HepG2 (cell line): ENCODE measurements around the gene CAB39. TPM values are rescaled to one million over a fixed set of nuclear protein-coding genes. Genes with fewer than 3 reads are reported as not detected.
A peak's percentile ranks its signal among the peaks of the same experiment; 100 is the strongest.

Source experiments
- ATAC-seq: fragments of 200-7000 bp; cut with Tn5 transposase; 3 replicates; pipeline ENCODE4 v1.9.1; 2020; ENCODE audit warnings: mild to moderate bottlenecking, moderate library complexity
- BruUV-seq: library from RNA; stranded (reverse); fragments of 400-500 nt; replicated peaks from 2 replicates; lab custom pipeline; 2021; lab: Mats Ljungman, UMichigan
- CTCF ChIA-PET: fragments of 300-600 bp; formaldehyde crosslinking; extraction: SDS; loops from one replicate; lab custom pipeline; 2021; ENCODE audit warnings: low total read pairs, inconsistent platforms, low intra/inter-chr PET ratio; lab: Yijun Ruan, JAX
- POLR2A ChIA-PET: fragments of 350-600 bp; sonication (Branson Sonifier 250); formaldehyde crosslinking; loops from one replicate; lab custom pipeline; 2020; ENCODE audit warnings: antibody characterized with exemption, inconsistent platforms; lab: Yijun Ruan, JAX
- DNase-seq: peaks from one replicate; pipeline ENCODE4 v3.0.0-alpha.2; 2015; ENCODE audit warnings: low spot score
- FAIRE-seq: peaks from 3 replicates; lab custom pipeline; 2011; peaks lifted over from hg19 to GRCh38; lab: Jason Lieb, UNC
- H2AFZ ChIP-seq: one replicate; pipeline ENCODE4 v1.6.1; 2011; ENCODE audit warnings: low read length, inconsistent platforms
- H3K27ac ChIP-seq: fragments of 300-600 bp; 3 replicates; pipeline ENCODE4 v1.8.0; 2011; ENCODE audit warnings: mixed run types, mild to moderate bottlenecking, mixed read lengths, low read length, inconsistent platforms; ENCODE audit not compliant: insufficient read depth; ENCODE audit errors: extremely low read length
- H3K27me3 ChIP-seq, 2 experiments: fragments of 200-600 bp in 1 of 2; 2 replicates in 1 of 2; 3 replicates in 1 of 2; pipeline versions ENCODE4 v1.6.0 to v1.8.0; 2011; ENCODE audit warnings: low read length in 2 of 2, mild to moderate bottlenecking in 2 of 2, moderate library complexity in 2 of 2, inconsistent platforms in 1 of 2; ENCODE audit not compliant: insufficient read depth in 2 of 2, control insufficient read depth in 1 of 2
- H3K36me3 ChIP-seq, 2 experiments: fragments of 200-600 bp in 1 of 2; replicated peaks in 1 of 2; 2 replicates in 1 of 2; 3 replicates in 1 of 2; pipeline versions ENCODE4 v1.5.1 to v1.8.0; 2011; ENCODE audit warnings: low read length in 2 of 2, inconsistent platforms in 1 of 2; ENCODE audit not compliant: insufficient read depth in 2 of 2, control insufficient read depth in 1 of 2
- H3K4me1 ChIP-seq: 2 replicates; pipeline ENCODE4 v1.5.1; 2012; ENCODE audit warnings: low read length, inconsistent platforms; ENCODE audit not compliant: insufficient read depth
- H3K4me2 ChIP-seq: 2 replicates; pipeline ENCODE4 v1.6.0; 2011; ENCODE audit warnings: low read depth, low read length, inconsistent platforms
- H3K4me3 ChIP-seq, 3 experiments: fragments of 200-600 bp in 1 of 3; sonication (generic), shearing (Covaris generic) in 1 of 3; replicated peaks in 1 of 3; 2 replicates each; pipeline ENCODE4 v1.5.1; 2011 to 2016; ENCODE audit warnings: low read length in 3 of 3, inconsistent platforms in 2 of 3, low read depth in 2 of 3, mild to moderate bottlenecking in 2 of 3, control low read depth in 1 of 3, mixed read lengths in 1 of 3; ENCODE audit not compliant: insufficient read depth in 1 of 3
- H3K79me2 ChIP-seq: one replicate; pipeline ENCODE4 v1.6.1; 2011; ENCODE audit warnings: low read length, inconsistent platforms; ENCODE audit not compliant: insufficient read depth
- H3K9ac ChIP-seq: 2 replicates; pipeline ENCODE4 v1.6.0; 2011; ENCODE audit warnings: mild to moderate bottlenecking, low read depth, low read length, inconsistent platforms; ENCODE audit not compliant: insufficient read depth
- H3K9me3 ChIP-seq: 2 replicates; pipeline ENCODE4 v1.5.1; 2012; ENCODE audit warnings: mild to moderate bottlenecking, low read length
- H4K20me1 ChIP-seq: 2 replicates; pipeline ENCODE4 v1.6.0; 2011; ENCODE audit warnings: inconsistent platforms, mild to moderate bottlenecking, low read length, moderate library complexity; ENCODE audit not compliant: insufficient read depth
- ARNT ChIP-seq: fragments of 450-650 bp; IDR thresholded peaks from 2 replicates; pipeline ENCODE4 v1.6.1; 2017
- CREB3 ChIP-seq: sonication (generic); formaldehyde crosslinking; IDR thresholded peaks from 2 replicates; pipeline ENCODE4 v1.5.0; 2020; ENCODE audit warnings: missing genetic modification reagents
- E2F5 ChIP-seq: sonication (generic); formaldehyde crosslinking; conservative IDR thresholded peaks from 2 replicates; pipeline ENCODE4 v1.4.0; 2020; ENCODE audit warnings: missing genetic modification reagents
- FOXA3 ChIP-seq: IDR thresholded peaks from 2 replicates; pipeline ENCODE4 v1.6.1; 2016; ENCODE audit warnings: missing genetic modification reagents, missing compliant biosample characterization
- SSRP1 ChIP-seq: IDR thresholded peaks from 2 replicates; pipeline ENCODE4 v1.6.1; 2016; ENCODE audit warnings: control low read depth
- TAF1 ChIP-seq: sonication (generic); formaldehyde crosslinking; IDR thresholded peaks from 2 replicates; pipeline ENCODE4 v1.4.0; 2020; ENCODE audit warnings: missing genetic modification reagents
- WIZ ChIP-seq: sonication (generic); formaldehyde crosslinking; IDR thresholded peaks from 2 replicates; pipeline ENCODE4 v1.5.1; 2020; ENCODE audit warnings: mild to moderate bottlenecking, missing genetic modification reagents
- ZC3H13 ChIP-seq: sonication (generic); formaldehyde crosslinking; IDR thresholded peaks from 2 replicates; pipeline ENCODE4 v1.8.1; 2023; ENCODE audit warnings: mild to moderate bottlenecking, missing genetic modification reagents, moderate library complexity
- ZKSCAN8 ChIP-seq: IDR thresholded peaks from 2 replicates; pipeline ENCODE4 v1.6.1; 2016; ENCODE audit warnings: borderline replicate concordance, missing genetic modification reagents, missing compliant biosample characterization
- WGBS: methylation state at CpG from one replicate; pipeline ENCODE4 v1.1.6; 2017; ENCODE audit warnings: low lambda C conversion rate; 5-methylcytosine and 5-hydroxymethylcytosine counted together
- in situ Hi-C: cut with HindIII; loops from 2 replicates; pipeline ENCODE4 v1.10.0; 2017; ENCODE audit warnings: low pct_unique_long_range_greater_than_20kb; ENCODE audit not compliant: extremely low pct_ligation_motif_present
- intact Hi-C: fragments of 100-400 bp; cut with micrococcal nuclease; formaldehyde crosslinking; loops from one replicate; pipeline ENCODE4 v1.10.0; 2022; ENCODE audit not compliant: unreplicated experiment
- polyA plus RNA-seq, 8 experiments: library from polyadenylated mRNA; depleted of rRNA in 3 of 8; stranded (reverse) in 7 of 8; unstranded in 1 of 8; fragments of >200 nt; fragmentation: Illumina TruSeq in 4 of 8; extraction: Trizol in 4 of 8; gene quantifications; 2 replicates each; pipeline versions ENCODE4 v1.2.1 to v1.2.3, GENCODE V29; 2011 to 2016; ENCODE audit warnings: low read depth in 4 of 8, missing spikeins in 1 of 8, mixed read lengths in 1 of 8; ENCODE audit not compliant: insufficient read depth in 1 of 8
- total RNA-seq, 5 experiments: library from RNA; depleted of rRNA; stranded (reverse); fragments of >200 nt; fragmentation: Illumina TruSeq; extraction: Trizol; gene quantifications; 2 replicates each; pipeline ENCODE4 v1.2.3, GENCODE V29; 2016; ENCODE audit warnings: low read depth in 1 of 5
- TF ChIP-seq, protein P1 (sequence below): sonication (generic); formaldehyde crosslinking; IDR thresholded peaks from 2 replicates; pipeline ENCODE4 v1.5.1; 2020; ENCODE audit warnings: mild to moderate bottlenecking, missing genetic modification reagents, moderate library complexity
- TF ChIP-seq, protein P2 (sequence below): sonication (generic); formaldehyde crosslinking; IDR thresholded peaks from 2 replicates; pipeline ENCODE4 v1.9.0; 2022; ENCODE audit warnings: low read depth, missing genetic modification reagents
- TF ChIP-seq, protein P3 (sequence below): sonication (generic); formaldehyde crosslinking; IDR thresholded peaks from 2 replicates; pipeline ENCODE4 v1.8.1; 2023; ENCODE audit warnings: mild to moderate bottlenecking, moderate library complexity, missing genetic modification reagents

CAB39 gene
- total and polyA plus RNA-seq, 2 of the 13 experiments (the other 11 are each of a cell fraction or from before 2014, with no cell fraction given), result 19.3 to 45.3 TPM

- TF ChIP-seq SSRP1 (CRISPR knock-in tag), result 0 out of 2 replicates have a peak, but pooled peaks have one; percentile 73
- no peak for TF ChIP-seq WIZ
- TF ChIP-seq, protein P1, sequence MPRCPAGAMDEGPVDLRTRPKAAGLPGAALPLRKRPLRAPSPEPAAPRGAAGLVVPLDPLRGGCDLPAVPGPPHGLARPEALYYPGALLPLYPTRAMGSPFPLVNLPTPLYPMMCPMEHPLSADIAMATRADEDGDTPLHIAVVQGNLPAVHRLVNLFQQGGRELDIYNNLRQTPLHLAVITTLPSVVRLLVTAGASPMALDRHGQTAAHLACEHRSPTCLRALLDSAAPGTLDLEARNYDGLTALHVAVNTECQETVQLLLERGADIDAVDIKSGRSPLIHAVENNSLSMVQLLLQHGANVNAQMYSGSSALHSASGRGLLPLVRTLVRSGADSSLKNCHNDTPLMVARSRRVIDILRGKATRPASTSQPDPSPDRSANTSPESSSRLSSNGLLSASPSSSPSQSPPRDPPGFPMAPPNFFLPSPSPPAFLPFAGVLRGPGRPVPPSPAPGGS, result no peak
- no peak for TF ChIP-seq ZC3H13 (CRISPR knock-in tag)
- 0 out of 2 replicates have a peak, but pooled peaks have one; percentile 39 for TF ChIP-seq FOXA3 (CRISPR knock-in tag)
- TF ChIP-seq, protein P2, sequence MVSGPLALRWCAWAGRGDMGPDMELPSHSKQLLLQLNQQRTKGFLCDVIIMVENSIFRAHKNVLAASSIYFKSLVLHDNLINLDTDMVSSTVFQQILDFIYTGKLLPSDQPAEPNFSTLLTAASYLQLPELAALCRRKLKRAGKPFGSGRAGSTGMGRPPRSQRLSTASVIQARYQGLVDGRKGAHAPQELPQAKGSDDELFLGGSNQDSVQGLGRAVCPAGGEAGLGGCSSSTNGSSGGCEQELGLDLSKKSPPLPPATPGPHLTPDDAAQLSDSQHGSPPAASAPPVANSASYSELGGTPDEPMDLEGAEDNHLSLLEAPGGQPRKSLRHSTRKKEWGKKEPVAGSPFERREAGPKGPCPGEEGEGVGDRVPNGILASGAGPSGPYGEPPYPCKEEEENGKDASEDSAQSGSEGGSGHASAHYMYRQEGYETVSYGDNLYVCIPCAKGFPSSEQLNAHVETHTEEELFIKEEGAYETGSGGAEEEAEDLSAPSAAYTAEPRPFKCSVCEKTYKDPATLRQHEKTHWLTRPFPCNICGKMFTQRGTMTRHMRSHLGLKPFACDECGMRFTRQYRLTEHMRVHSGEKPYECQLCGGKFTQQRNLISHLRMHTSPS, result no peak
Observed at GRCh38 chr2:230738391-230738811, 25.8 kb downstream of the CAB39 start (continued).

DNA sequence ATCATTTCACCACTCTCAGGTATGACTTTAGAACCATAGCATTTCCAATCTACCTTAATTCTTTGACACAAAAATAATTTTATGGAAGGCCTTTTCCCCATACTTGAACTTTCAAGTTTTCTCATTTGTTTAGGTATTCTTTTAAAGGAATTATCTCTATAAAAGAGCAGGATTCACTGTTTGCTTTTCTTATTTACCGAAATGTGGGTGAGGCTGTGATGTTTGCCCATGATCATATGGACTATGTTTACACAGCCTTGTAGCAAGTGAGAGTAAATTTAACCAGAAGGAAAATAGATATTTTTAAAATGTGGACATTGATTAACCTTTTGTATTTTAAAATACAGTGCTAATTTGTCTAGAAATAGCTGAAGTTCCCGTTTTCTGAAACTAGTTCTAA is 26.3 kb downstream of the CAB39 start:
- Histone ChIP-seq H2AFZ (no peak overlapping the region), H3K79me2 (peaks cover 38% of the 10 kb centered on the region), H3K4me2 (peak overlapping the region; percentile 65), H3K4me1 (peaks cover 44% of the 10 kb centered on the region), H3K4me3 (peak overlapping the region in 2 of 3 experiments; percentile 32 to 37; a peak in 4 of 6 replicates), H3K27ac (peak overlapping the region; percentile 34), H4K20me1 (peaks cover 40% of the 10 kb centered on the region), H3K36me3 (peaks cover 5% of the 10 kb centered on the region in 2 experiments; a peak in 2 of 5 replicates), H3K9ac (no peak overlapping the region), H3K9me3 (no peaks in the 10 kb centered on the region), H3K27me3 (no peaks in the 10 kb centered on the region)
- ATAC-seq (peak; percentile 95), FAIRE-seq (no peak), DNase-seq (peak; percentile 85)
- BruUV-seq, result no TSS peak
- in situ Hi-C loops (no loop called here), intact Hi-C loops (loop anchor here (2.0 kb wide), 2 partner anchors 24 to 26 kb away; partner anchors contain the start of gene CAB39)
- ChIA-PET CTCF (interaction anchor here (1.1 kb wide), 1 partner anchor 60 kb away, joined by 3 read pairs; no protein-coding TSS in a partner anchor), POLR2A (interaction anchor here (1.9 kb wide), 1 partner anchor 25 kb away, joined by 4 read pairs; no protein-coding TSS in a partner anchor)
- WGBS, result 1% methylated on average over 2 of the region's 2 CpGs
- no peak for TF ChIP-seq ARNT
- TF ChIP-seq ZKSCAN8 (CRISPR knock-in tag), result peak; percentile 83; the same call in 1 of the 2 replicates
- TF ChIP-seq E2F5 (CRISPR knock-in tag), result no peak
- TF ChIP-seq, protein P3, sequence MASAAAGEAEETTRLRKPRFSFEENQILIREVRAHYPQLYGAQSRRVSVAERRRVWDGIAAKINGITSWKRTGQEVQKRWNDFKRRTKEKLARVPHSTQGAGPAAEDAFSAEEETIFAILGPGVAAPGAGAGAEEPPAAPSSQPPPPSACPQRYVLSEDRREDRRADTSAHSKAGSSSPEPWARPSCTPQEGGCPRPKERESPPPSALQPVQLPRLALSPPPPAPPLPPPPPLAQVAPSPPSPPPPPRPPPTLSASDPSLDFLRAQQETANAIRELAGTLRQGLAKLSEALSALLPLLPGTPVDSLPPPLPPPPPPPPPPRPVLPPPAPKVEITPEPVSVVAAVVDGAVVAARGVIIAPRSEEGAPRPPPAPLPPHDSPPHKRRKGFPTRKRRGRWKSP, result no peak
- no peak for TF ChIP-seq TAF1 (CRISPR knock-in tag)
- TF ChIP-seq CREB3, result no peak; the same call in 1 of the 2 replicates
